ENCODE data around the gene ADAT2.
"Not testable (repeated sequence)": the region's sequence is repeated elsewhere in the genome, so short reads cannot be mapped to it uniquely, and the experiment has no call there.

ADAT2 gene

GRCh38 chr6:143450453-143451371 is at the start of gene ADAT2, which contains the start of gene PEX3:
TSS of gene ADAT2 (minus strand) at chr6:143450695. CDS start at chr6:143450658, 37 bp downstream.
TSS of gene PEX3 (plus strand) at chr6:143450805. CDS start at chr6:143451043, 238 bp downstream.
- peak; percentile 76 to 80 for DNase-seq (ENCODE audit: low read depth in 2 of 2)

- DNase-seq (ENCODE audit: low read depth in 2 of 2): no peak
Observed at GRCh38 chr6:143498428-143498827, 47.9 kb upstream of the ADAT2 start.

DNA sequence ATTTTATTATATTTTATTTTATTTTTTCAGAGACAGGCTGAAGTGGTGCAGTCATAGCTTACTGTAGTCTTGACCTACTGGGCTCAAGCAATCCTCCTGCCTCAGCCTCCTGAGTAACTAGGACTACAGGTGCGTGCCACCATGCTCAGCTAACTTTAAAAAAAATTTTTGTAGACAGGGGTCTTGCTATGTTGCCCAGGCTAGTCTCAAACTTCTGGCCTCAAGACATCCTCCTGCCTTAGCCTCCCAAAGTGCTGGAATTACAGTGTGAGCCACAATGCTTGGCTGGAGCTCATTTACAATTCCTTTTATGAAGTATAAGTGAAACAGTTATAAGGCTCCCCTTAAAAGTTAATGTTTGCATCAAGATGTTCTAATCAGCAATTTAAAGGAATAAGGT is 46.5 kb upstream of the ADAT2 start:
- DNase-seq (ENCODE audit: low read depth in 2 of 2): no peak

DNA sequence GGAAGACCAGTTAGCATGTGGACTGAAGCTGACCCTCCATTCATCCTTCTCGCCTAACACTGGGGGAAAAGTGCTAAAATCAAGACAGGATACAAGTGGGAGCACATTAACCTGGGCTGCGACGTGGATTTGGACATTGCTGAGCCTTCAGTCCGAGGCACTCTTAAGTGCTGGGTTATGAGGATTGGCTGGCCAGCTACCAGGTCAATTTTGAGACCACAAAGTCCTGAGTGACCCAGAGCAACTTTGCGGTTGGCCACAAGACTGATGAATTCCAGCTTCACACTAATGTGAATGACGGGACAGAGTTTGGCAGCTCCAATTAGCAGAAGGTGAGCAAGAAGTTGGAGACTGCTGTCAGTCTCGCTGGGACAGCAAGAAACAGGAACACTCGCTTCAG is 40.3 kb upstream of the ADAT2 start:
- DNase-seq (ENCODE audit: low read depth in 2 of 2): no peak

DNA sequence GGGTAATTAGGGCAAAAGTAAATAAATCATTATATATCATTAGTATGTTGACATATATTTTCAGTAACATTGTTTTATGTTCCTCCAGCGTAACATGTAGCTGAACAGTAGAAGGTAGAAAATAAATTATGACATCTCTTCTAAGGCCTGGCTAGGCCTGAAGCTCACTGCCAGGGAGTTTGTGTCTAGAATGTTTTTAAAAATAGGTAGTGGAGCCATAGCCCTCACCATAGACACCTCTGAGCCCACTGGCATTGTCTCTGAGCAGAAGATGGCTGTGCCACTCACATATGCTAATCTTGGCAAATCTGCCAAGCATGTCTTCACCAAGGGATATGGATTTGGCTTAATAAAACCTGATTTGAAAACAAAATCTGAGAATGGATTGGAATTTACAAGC is 39.7 kb upstream of the ADAT2 start:
- DNase-seq (ENCODE audit: low read depth in 2 of 2): no peak

DNA sequence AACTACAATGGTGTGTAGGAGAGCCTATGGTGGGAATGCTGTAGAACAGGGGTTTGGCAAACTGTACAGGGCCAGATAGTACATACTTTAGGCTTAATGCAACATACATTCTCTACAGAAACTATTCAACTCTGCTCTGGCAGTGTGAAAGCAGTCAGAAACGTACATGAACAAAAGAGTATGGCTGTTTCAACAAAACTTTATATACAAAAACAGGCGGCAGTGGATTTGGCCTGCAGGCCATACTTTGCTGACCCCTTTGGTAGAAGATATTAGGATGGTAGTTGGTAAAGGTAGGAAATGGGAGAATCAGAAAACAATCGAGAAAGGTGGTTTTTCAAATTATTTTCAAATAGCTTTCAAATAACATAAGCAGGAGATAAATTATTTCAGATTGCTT is 36.3 kb upstream of the ADAT2 start:
- no peak for DNase-seq (ENCODE audit: low read depth in 2 of 2)

DNA sequence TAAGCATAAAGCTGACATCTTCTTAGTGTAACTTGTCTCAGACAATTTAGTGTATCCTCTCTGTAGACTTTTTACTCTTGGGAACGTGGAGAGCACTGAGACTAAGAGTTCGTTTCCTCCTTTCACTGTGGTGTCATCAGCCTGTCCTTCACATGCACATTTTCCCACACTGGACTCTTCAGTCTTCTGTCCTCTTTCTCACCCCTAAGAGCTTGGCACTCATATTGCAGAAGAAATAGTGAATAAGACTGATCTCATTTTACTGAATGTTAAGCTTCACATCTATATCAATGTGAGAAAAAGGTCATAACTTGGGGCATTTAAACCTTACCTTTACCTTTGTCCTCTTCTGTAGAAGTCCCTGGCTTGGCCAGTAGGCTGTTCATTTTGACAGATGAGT is 35.5 kb upstream of the ADAT2 start:
- DNase-seq (ENCODE audit: low read depth in 2 of 2): no peak

DNA sequence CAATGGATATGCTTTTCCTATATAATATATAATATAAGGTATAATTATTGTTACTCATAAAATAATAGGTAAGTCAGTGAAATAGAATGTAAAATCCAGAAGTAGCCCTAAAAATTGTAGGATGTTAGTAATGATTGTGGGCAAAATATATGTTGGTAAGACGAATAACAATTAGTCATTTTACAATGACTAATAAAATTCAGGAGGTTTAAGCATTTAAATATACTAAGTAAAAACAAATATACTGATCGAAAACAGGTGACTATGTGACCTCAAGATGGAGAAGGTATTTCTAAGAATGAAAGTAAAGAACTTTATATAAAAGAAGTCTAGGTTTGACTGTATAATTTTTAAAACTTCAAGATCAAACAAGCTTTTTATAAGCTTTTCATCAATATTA is 32.1 kb upstream of the ADAT2 start:
- DNase-seq (ENCODE audit: low read depth in 2 of 2): no peak

DNA sequence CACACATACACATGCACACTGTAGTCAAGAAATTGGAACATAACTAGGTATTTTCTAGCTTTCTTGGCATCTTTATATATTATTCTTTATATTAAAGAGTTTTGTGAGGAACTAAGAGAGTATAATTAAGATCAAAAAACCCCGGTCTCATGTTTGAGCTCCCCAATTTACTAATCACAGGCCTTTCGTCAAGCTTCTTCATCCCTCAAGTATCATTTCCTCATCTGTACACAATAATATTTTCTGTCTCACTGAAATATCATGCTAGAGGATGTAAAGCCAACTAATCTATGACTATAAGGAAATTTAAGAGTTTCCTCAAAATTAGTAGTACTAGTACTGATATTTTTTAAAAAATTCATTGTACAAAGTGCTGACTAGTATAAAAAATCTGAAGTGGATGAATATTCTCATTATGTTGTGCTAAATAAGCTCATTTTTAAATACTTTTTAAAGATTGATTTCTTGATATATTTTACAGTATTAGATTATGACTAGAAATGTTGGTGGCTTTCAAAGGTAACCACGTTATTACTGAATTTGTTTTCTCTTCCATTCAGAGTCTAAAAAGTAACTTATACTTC is 28.1 kb upstream of the ADAT2 start:
- no peak for DNase-seq (ENCODE audit: low read depth in 2 of 2)

GRCh38 chr6:143476545-143476944 is 26.1 kb upstream of the ADAT2 start:
- DNase-seq (ENCODE audit: low read depth in 2 of 2): no peak

DNA sequence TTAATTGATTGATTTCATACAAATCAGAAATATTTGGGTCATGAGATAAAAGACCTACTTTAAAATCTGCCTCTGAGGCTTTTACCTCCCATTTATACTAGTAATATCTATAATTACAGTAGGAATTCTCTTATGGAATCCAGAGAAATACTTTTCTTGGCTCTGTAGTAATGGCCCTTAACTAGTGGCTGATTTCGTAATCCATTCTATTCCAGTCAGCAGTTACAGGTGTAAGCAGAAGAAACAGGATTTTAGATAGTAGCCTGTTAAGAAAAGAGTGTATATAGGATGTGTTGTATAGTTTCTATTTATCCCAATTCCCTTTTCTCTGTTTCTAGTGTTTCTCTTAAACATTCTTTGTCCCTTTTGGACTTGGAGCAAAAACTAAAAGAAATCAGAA is 21.3 kb upstream of the ADAT2 start:
- no peak for DNase-seq (ENCODE audit: low read depth in 2 of 2)

DNA sequence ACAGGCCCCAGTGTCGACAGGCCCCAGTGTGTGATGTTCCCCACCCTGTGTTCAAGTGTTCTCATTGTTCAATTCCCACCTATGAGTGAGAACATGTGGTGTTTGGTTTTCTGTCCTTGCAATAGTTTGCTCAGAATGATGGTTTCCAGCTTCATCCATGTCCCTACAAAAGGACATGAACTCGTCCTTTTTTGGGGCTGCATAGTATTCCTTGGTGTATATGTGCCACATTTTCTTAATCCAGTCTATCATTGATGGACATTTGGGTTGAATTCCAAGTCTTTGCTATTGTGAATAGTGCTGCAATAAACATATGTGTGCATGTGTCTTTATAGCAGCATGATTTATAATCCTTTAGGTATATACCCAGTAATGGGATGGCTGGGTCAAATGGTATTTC is 18.3 kb upstream of the ADAT2 start:
- not testable (repeated sequence) for DNase-seq (ENCODE audit: low read depth in 2 of 2)

DNA sequence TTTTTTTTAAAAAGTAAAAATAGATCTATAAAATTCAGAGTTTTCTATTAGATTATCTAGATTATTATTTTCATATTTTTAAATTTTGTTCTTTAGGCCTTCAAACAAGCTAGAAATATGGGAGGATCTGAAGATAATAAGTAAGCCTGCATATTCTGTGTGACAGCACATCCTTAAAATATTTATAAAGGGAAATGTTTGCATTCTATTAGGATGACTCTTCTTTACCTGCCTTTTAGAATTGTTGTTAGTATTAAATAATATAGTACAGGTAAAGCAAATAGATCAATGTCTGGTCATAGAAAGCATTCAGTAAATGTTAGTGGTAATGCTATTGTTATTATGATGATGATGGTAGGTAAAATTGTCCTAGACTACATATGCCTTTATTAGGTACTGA is 17.5 kb upstream of the ADAT2 start:
- DNase-seq (ENCODE audit: low read depth in 2 of 2): no peak

DNA sequence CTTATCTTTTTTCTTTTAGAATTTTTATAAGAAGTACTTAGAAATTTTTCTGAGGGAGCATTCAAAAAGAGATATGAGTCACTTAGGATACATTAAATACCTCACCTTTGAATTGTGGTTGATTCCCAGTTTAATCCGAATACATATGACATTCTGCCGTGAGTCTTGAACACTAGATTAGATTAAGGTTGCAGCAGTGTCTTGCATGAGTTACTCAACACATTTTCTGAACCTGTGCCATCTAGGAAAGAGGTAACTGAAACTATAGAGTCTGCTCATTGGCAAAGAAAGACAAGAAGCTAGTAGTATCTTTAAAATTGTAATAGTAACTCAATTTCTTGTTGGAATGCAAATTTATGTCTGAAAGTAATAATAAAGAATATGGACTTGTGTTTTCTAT is 15.1 kb upstream of the ADAT2 start:
- no peak for DNase-seq (ENCODE audit: low read depth in 2 of 2)

GRCh38 chr6:143457563-143458359 is 7.3 kb upstream of the ADAT2 start:
- no peak for DNase-seq (ENCODE audit: low read depth in 2 of 2)

- DNase-seq (ENCODE audit: low read depth in 2 of 2): no peak
Observed at GRCh38 chr6:143451531-143451930, 1.0 kb upstream of the ADAT2 start.

GRCh38 chr6:143449714-143450452 is 612 bp downstream of the ADAT2 start:
- peak in 1 of 2 donors; percentile 6 for DNase-seq (ENCODE audit: low read depth in 2 of 2)

DNA sequence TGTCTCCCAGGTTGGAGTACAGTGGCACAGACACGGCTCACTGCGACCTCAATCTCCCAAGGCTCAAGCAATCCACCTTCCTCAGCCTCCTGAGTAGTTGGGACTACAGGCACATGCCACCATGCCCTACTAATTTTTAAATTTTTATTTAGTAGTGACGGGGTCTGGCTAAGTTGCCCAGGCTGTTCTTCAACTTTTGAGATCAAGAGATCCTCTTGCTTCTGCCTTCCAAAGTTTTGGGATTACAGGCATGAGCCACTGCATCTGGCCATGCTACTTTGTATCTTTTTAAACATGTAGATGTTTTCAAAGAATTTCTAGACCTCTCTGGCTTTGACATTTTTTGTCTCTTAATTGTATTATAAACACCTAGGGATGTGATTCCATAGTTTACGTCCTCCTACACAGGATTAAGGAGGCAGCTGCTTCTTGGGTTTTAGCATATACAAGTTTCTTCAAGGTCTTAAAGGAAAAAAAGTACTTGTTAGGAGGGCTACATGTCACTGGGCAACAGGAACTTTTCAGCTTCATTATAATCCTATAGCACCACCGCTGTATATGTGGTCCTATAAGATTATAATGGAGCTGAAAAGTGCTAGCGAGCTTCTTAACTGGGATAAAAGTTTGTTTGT is 1.3 kb downstream of the ADAT2 start:
- no peak for DNase-seq (ENCODE audit: low read depth in 2 of 2)

GRCh38 chr6:143447865-143448264 is 2.6 kb downstream of the ADAT2 start:
- DNase-seq (ENCODE audit: low read depth in 2 of 2): not testable (repeated sequence)

DNA sequence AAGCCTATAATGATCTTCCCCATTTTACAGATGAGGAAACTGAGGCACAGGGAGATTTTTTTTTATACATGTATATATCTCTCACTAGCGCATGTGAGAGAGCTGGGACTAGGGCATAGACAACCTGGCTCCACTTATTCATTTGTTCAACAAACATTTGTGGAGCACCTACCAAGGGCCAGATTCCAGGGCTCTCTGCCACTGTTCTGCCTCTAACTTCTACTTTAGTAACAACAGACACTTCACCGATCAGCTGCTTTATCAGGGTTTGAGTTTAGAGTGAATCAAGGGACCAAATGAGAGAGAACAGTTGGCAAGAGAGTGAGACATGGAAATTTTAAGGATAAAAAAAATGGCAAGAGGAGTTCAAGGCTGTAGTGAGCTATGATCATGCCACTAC is 7.4 kb downstream of the ADAT2 start:
- DNase-seq (ENCODE audit: low read depth in 2 of 2): no peak
